SK-N-SH (cell line): ENCODE results near the gene ZNF726. TPM values are rescaled to one million over a fixed set of nuclear protein-coding genes. Genes with fewer than 3 reads are reported as not detected.
"Not testable (repeated sequence)": the region's sequence is repeated elsewhere in the genome, so short reads cannot be mapped to it uniquely, and the experiment has no call there.

Experiments
- CTCF ChIA-PET: fragments of 300-600, 350-600 bp; formaldehyde crosslinking; extraction: SDS; loops from one replicate; lab custom pipeline; 2021; lab: Yijun Ruan, JAX
- POLR2A ChIA-PET: fragments of 350-600 bp; sonication (Branson Sonifier 250); formaldehyde crosslinking; extraction: SDS; loops from one replicate; lab custom pipeline; 2020; ENCODE audit warnings: antibody characterized with exemption, inconsistent platforms; lab: Yijun Ruan, JAX
- DNase-seq: peaks from one replicate; pipeline ENCODE4 v3.0.0; 2012
- H2AFZ ChIP-seq: fragments of 200-600 bp; sonication (generic); 2 replicates; pipeline ENCODE4 v1.8.1; 2016; ENCODE audit warnings: antibody characterized with exemption, mild to moderate bottlenecking, low read depth
- H3F3A ChIP-seq: fragments of 200-600 bp; sonication (generic); replicated peaks from 2 replicates; pipeline ENCODE3; 2016; ENCODE audit warnings: antibody characterized with exemption, mild to moderate bottlenecking; ENCODE audit not compliant: insufficient read depth
- H3K27ac ChIP-seq, 2 experiments: fragments of 200-500 bp in 1 of 2; fragments of 200-600 bp in 1 of 2; sonication (Bioruptor generic) in 1 of 2; sonication (generic), shearing (Covaris generic) in 1 of 2; 2 replicates each; pipeline versions ENCODE4 v1.5.1 to v1.6.1; 2014 to 2016; ENCODE audit warnings: low read depth in 2 of 2, inconsistent platforms in 1 of 2, low read length in 1 of 2, mild to moderate bottlenecking in 1 of 2, mixed read lengths in 1 of 2
- H3K27me3 ChIP-seq: fragments of 200-600 bp; sonication (generic), shearing (Covaris generic); 2 replicates; pipeline ENCODE4 v1.6.1; 2016; ENCODE audit warnings: mixed run types; ENCODE audit not compliant: insufficient read depth
- H3K36me3 ChIP-seq, 2 experiments: fragments of 200-500 bp in 1 of 2; fragments of 200-600 bp in 1 of 2; sonication (Bioruptor generic) in 1 of 2; sonication (generic) in 1 of 2; replicated peaks in 1 of 2; 2 replicates each; pipeline versions ENCODE3 to v1.5.1; 2014 to 2016; ENCODE audit warnings: low read length in 1 of 2, mild to moderate bottlenecking in 1 of 2; ENCODE audit not compliant: insufficient read depth in 2 of 2, control insufficient read depth in 1 of 2
- H3K4me1 ChIP-seq, 2 experiments: fragments of 200-500 bp in 1 of 2; fragments of 200-600 bp in 1 of 2; sonication (Bioruptor generic) in 1 of 2; sonication (generic), shearing (Covaris generic) in 1 of 2; 2 replicates each; pipeline versions ENCODE4 v1.5.1 to v1.6.1; 2014 to 2016; ENCODE audit warnings: low read depth in 1 of 2, low read length in 1 of 2, mixed run types in 1 of 2; ENCODE audit not compliant: insufficient read depth in 2 of 2, control insufficient read depth in 1 of 2
- H3K4me2 ChIP-seq: fragments of 200-600 bp; sonication (generic), shearing (Covaris generic); 2 replicates; pipeline ENCODE4 v1.6.1; 2017; ENCODE audit warnings: mixed run types
- H3K4me3 ChIP-seq, 2 experiments: fragments of 200-500 bp in 1 of 2; fragments of 200-600 bp in 1 of 2; sonication (Bioruptor generic) in 1 of 2; sonication (generic), shearing (Covaris generic) in 1 of 2; 2 replicates each; pipeline versions ENCODE4 v1.5.1 to v1.8.1; 2014 to 2016; ENCODE audit warnings: low read depth in 2 of 2, inconsistent platforms in 1 of 2, low read length in 1 of 2, mild to moderate bottlenecking in 1 of 2, mixed read lengths in 1 of 2, moderate library complexity in 1 of 2
- H3K79me2 ChIP-seq: fragments of 200-600 bp; sonication (generic); 2 replicates; pipeline ENCODE4 v1.8.1; 2017; ENCODE audit warnings: mild to moderate bottlenecking; ENCODE audit not compliant: insufficient read depth
- H3K9ac ChIP-seq: fragments of 200-600 bp; sonication (generic); 2 replicates; pipeline ENCODE4 v1.6.1; 2017; ENCODE audit warnings: mixed run types
- H3K9me2 ChIP-seq: fragments of 200-600 bp; sonication (generic); 2 replicates; pipeline ENCODE4 v1.6.1; 2017; ENCODE audit warnings: mixed run types
- H3K9me3 ChIP-seq: fragments of 200-600 bp; sonication (generic); 2 replicates; pipeline ENCODE4 v1.6.1; 2017; ENCODE audit warnings: mixed run types, mild to moderate bottlenecking, moderate library complexity
- H4K20me1 ChIP-seq: fragments of 200-600 bp; sonication (generic); 2 replicates; pipeline ENCODE4 v1.6.1; 2017; ENCODE audit warnings: mild to moderate bottlenecking, mixed run types; ENCODE audit not compliant: insufficient read depth
- EP300 ChIP-seq, 2 experiments: IDR thresholded peaks; 2 replicates each; pipeline versions ENCODE4 v1.4.0 to v1.6.1; 2012; ENCODE audit warnings: borderline replicate concordance in 1 of 2, low read depth in 1 of 2, low read length in 1 of 2
- EZH2phosphoT487 ChIP-seq: fragments of 200-600 bp; sonication (generic); IDR thresholded peaks from 2 replicates; pipeline ENCODE4 v1.6.1; 2017; ENCODE audit warnings: low read depth, mixed run types, mild to moderate bottlenecking, antibody characterized with exemption, moderate library complexity, borderline replicate concordance
- FOSL2 ChIP-seq: IDR thresholded peaks from 2 replicates; pipeline ENCODE4 v1.4.0; 2012; ENCODE audit warnings: low read depth, mild to moderate bottlenecking, moderate library complexity, borderline replicate concordance
- GATA2 ChIP-seq: sonication (generic); formaldehyde crosslinking; IDR thresholded peaks from 2 replicates; pipeline ENCODE4 v1.5.0; 2020; ENCODE audit warnings: mild to moderate bottlenecking, missing genetic modification reagents
- JUND ChIP-seq: IDR thresholded peaks from 2 replicates; pipeline ENCODE4 v1.4.0; 2012
- NFIC ChIP-seq: IDR thresholded peaks from 2 replicates; pipeline ENCODE4 v1.4.0; 2012; ENCODE audit warnings: borderline replicate concordance
- RAD21 ChIP-seq: IDR thresholded peaks from 2 replicates; pipeline ENCODE4 v1.6.1; 2012; ENCODE audit warnings: mild to moderate bottlenecking, low read length
- SIN3A ChIP-seq: IDR thresholded peaks from 2 replicates; pipeline ENCODE4 v1.6.1; 2012; ENCODE audit warnings: low read depth, mild to moderate bottlenecking, low read length, moderate library complexity, borderline replicate concordance
- TCF12 ChIP-seq: IDR thresholded peaks from 2 replicates; pipeline ENCODE4 v1.4.0; 2012
- TEAD4 ChIP-seq: IDR thresholded peaks from 2 replicates; pipeline ENCODE4 v1.4.0; 2012; ENCODE audit warnings: mild to moderate bottlenecking, borderline replicate concordance; ENCODE audit not compliant: insufficient read depth
- YY1 ChIP-seq: IDR thresholded peaks from 2 replicates; pipeline ENCODE4 v1.4.0; 2012; ENCODE audit warnings: low read depth, mild to moderate bottlenecking
- WGBS: methylation state at CpG from one replicate; pipeline ENCODE4 v1.1.6; 2017; ENCODE audit warnings: low lambda C conversion rate; 5-methylcytosine and 5-hydroxymethylcytosine counted together
- polyA plus RNA-seq, 3 experiments: library from polyadenylated mRNA; depleted of rRNA; stranded (reverse); fragments of >200 nt; gene quantifications; 2 replicates each; pipeline ENCODE4 v1.2.3, GENCODE V29; 2012
- TF ChIP-seq, protein P1 (sequence below): IDR thresholded peaks from 2 replicates; pipeline ENCODE4 v1.6.1; 2012; ENCODE audit warnings: mild to moderate bottlenecking, low read depth, low read length, moderate library complexity
- TF ChIP-seq, protein P2 (sequence below): IDR thresholded peaks from 2 replicates; pipeline ENCODE4 v1.4.0; 2012; ENCODE audit warnings: low read depth, borderline replicate concordance
- TF ChIP-seq, protein P3 (sequence below): fragments of 150-350 bp; IDR thresholded peaks from 2 replicates; pipeline ENCODE4 v1.6.1; 2016; ENCODE audit warnings: mild to moderate bottlenecking, low read depth, low read length
- TF ChIP-seq, protein P4 (sequence below): fragments of 200-600 bp; sonication (generic); IDR thresholded peaks from 2 replicates; pipeline ENCODE4 v1.6.1; 2017; ENCODE audit warnings: antibody characterized with exemption, mild to moderate bottlenecking, moderate library complexity
- TF ChIP-seq, protein P5 (sequence below): IDR thresholded peaks from 2 replicates; pipeline ENCODE4 v1.4.0; 2012; ENCODE audit warnings: low read depth
- TF ChIP-seq, protein P6 (sequence below): fragments of 150-350 bp; IDR thresholded peaks from 2 replicates; pipeline ENCODE4 v1.6.1; 2017; ENCODE audit warnings: antibody characterized with exemption, low read length, low read depth, borderline replicate concordance
- TF ChIP-seq, protein P7 (sequence below): IDR thresholded peaks from 2 replicates; pipeline ENCODE4 v1.4.0; 2012; ENCODE audit warnings: low read depth, borderline replicate concordance

Gene ZNF726
- polyA plus RNA-seq, 1 of the 3 experiments (the other 2 are of a cell fraction) = 3.4 TPM

DNA sequence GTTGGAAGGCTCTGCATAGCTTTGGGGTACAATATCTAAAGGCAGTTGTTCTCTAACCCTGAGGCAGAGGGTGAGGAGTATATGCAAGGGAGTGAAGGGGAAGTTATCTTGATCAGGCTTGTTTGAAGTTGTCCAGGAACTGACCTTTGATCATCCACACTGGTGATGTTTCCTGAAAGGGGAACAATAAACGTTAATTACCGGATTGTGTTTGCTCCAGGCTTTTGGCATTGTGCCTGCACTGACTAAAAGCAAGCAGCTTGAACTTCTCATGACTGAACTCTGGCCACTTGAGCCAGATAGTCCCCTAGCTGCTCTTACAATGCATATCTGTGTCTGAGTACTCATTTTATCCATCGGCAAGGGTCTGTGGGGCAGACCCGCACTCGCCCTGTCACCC lies 27.0 kb upstream of the ZNF726 start:
- H3K9me2 ChIP-seq = no peaks in the 10 kb centered on the region
- no peak overlapping the region for H3K27ac ChIP-seq
- ChIA-PET POLR2A (no interaction called here), CTCF (no interaction called here)
- DNase-seq = no peak
- no peaks in the 10 kb centered on the region for H3K9me3 ChIP-seq
- H2AFZ ChIP-seq = no peak overlapping the region
- 12% methylated on average over 5 of the region's 5 CpGs for WGBS
- no peaks in the 10 kb centered on the region for H4K20me1 ChIP-seq
- no peaks in the 10 kb centered on the region for H3F3A ChIP-seq
- no peak overlapping the region for H3K9ac ChIP-seq
- no peaks in the 10 kb centered on the region for H3K27me3 ChIP-seq
- no peak overlapping the region for H3K4me3 ChIP-seq
- H3K79me2 ChIP-seq = no peaks in the 10 kb centered on the region
- no peaks in the 10 kb centered on the region for H3K36me3 ChIP-seq
- no peaks in the 10 kb centered on the region for H3K4me1 ChIP-seq
- no peak overlapping the region for H3K4me2 ChIP-seq
- TF ChIP-seq FOSL2 (no peak), EP300 (IDR thresholded peaks at IDR 0.05; ENCODE audit: borderline replicate concordance in 1 of 2, low read depth in 1 of 2, low read length in 1 of 2) (no peak), TEAD4 (no peak), SIN3A (no peak), TCF12 (no peak), EZH2phosphoT487 (no peak), GATA2 (CRISPR knock-in tag) (no peak), YY1 (no peak), JUND (no peak), NFIC (no peak), RAD21 (no peak)
- TF ChIP-seq, protein P1, sequence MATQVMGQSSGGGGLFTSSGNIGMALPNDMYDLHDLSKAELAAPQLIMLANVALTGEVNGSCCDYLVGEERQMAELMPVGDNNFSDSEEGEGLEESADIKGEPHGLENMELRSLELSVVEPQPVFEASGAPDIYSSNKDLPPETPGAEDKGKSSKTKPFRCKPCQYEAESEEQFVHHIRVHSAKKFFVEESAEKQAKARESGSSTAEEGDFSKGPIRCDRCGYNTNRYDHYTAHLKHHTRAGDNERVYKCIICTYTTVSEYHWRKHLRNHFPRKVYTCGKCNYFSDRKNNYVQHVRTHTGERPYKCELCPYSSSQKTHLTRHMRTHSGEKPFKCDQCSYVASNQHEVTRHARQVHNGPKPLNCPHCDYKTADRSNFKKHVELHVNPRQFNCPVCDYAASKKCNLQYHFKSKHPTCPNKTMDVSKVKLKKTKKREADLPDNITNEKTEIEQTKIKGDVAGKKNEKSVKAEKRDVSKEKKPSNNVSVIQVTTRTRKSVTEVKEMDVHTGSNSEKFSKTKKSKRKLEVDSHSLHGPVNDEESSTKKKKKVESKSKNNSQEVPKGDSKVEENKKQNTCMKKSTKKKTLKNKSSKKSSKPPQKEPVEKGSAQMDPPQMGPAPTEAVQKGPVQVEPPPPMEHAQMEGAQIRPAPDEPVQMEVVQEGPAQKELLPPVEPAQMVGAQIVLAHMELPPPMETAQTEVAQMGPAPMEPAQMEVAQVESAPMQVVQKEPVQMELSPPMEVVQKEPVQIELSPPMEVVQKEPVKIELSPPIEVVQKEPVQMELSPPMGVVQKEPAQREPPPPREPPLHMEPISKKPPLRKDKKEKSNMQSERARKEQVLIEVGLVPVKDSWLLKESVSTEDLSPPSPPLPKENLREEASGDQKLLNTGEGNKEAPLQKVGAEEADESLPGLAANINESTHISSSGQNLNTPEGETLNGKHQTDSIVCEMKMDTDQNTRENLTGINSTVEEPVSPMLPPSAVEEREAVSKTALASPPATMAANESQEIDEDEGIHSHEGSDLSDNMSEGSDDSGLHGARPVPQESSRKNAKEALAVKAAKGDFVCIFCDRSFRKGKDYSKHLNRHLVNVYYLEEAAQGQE = no peak
- TF ChIP-seq, protein P2, sequence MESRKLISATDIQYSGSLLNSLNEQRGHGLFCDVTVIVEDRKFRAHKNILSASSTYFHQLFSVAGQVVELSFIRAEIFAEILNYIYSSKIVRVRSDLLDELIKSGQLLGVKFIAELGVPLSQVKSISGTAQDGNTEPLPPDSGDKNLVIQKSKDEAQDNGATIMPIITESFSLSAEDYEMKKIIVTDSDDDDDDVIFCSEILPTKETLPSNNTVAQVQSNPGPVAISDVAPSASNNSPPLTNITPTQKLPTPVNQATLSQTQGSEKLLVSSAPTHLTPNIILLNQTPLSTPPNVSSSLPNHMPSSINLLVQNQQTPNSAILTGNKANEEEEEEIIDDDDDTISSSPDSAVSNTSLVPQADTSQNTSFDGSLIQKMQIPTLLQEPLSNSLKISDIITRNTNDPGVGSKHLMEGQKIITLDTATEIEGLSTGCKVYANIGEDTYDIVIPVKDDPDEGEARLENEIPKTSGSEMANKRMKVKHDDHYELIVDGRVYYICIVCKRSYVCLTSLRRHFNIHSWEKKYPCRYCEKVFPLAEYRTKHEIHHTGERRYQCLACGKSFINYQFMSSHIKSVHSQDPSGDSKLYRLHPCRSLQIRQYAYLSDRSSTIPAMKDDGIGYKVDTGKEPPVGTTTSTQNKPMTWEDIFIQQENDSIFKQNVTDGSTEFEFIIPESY = no peak
- TF ChIP-seq, protein P3, sequence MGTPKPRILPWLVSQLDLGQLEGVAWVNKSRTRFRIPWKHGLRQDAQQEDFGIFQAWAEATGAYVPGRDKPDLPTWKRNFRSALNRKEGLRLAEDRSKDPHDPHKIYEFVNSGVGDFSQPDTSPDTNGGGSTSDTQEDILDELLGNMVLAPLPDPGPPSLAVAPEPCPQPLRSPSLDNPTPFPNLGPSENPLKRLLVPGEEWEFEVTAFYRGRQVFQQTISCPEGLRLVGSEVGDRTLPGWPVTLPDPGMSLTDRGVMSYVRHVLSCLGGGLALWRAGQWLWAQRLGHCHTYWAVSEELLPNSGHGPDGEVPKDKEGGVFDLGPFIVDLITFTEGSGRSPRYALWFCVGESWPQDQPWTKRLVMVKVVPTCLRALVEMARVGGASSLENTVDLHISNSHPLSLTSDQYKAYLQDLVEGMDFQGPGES = no peak
- TF ChIP-seq, protein P4, sequence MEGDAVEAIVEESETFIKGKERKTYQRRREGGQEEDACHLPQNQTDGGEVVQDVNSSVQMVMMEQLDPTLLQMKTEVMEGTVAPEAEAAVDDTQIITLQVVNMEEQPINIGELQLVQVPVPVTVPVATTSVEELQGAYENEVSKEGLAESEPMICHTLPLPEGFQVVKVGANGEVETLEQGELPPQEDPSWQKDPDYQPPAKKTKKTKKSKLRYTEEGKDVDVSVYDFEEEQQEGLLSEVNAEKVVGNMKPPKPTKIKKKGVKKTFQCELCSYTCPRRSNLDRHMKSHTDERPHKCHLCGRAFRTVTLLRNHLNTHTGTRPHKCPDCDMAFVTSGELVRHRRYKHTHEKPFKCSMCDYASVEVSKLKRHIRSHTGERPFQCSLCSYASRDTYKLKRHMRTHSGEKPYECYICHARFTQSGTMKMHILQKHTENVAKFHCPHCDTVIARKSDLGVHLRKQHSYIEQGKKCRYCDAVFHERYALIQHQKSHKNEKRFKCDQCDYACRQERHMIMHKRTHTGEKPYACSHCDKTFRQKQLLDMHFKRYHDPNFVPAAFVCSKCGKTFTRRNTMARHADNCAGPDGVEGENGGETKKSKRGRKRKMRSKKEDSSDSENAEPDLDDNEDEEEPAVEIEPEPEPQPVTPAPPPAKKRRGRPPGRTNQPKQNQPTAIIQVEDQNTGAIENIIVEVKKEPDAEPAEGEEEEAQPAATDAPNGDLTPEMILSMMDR = no peak
- TF ChIP-seq, protein P5, sequence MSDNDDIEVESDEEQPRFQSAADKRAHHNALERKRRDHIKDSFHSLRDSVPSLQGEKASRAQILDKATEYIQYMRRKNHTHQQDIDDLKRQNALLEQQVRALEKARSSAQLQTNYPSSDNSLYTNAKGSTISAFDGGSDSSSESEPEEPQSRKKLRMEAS = no peak
- TF ChIP-seq, protein P6, sequence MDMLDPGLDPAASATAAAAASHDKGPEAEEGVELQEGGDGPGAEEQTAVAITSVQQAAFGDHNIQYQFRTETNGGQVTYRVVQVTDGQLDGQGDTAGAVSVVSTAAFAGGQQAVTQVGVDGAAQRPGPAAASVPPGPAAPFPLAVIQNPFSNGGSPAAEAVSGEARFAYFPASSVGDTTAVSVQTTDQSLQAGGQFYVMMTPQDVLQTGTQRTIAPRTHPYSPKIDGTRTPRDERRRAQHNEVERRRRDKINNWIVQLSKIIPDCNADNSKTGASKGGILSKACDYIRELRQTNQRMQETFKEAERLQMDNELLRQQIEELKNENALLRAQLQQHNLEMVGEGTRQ = no peak
- TF ChIP-seq, protein P7, sequence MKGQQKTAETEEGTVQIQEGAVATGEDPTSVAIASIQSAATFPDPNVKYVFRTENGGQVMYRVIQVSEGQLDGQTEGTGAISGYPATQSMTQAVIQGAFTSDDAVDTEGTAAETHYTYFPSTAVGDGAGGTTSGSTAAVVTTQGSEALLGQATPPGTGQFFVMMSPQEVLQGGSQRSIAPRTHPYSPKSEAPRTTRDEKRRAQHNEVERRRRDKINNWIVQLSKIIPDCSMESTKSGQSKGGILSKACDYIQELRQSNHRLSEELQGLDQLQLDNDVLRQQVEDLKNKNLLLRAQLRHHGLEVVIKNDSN = no peak

DNA sequence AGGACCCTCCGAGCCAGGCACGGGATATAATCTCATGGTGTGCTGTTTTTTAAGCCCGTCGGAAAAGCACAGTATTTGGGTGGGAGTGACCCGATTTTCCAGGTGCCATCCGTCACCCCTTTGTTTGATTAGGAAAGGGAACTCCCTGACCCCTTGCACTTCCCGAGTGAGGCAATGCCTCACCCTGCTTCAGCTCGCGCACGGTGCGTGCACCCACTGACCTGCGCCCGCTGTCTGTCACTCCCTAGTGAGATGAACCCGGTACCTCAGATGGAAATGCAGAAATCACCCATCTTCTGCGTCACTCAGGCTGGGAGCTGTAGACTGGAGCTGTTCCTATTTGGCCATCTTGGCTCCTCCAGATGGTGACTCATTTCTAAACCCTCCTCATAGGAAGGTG lies 18.6 kb upstream of the ZNF726 start:
- CTCF ChIA-PET, H3K27me3 ChIP-seq, POLR2A ChIA-PET, H3K9me3 ChIP-seq, H3F3A ChIP-seq, H3K4me3 ChIP-seq, H3K36me3 ChIP-seq, DNase-seq, H3K9me2 ChIP-seq, H4K20me1 ChIP-seq, H3K4me1 ChIP-seq, H2AFZ ChIP-seq, H3K4me2 ChIP-seq, H3K79me2 ChIP-seq, H3K9ac ChIP-seq, H3K27ac ChIP-seq: not testable (repeated sequence)
- WGBS = 51% methylated on average over 15 of the region's 15 CpGs
